H1 (cell line): ENCODE data around the gene HTR2A. TPM values are rescaled to one million over a fixed set of nuclear protein-coding genes. Genes with fewer than 3 reads are reported as not detected.

Source experiments
- ASH2L ChIP-seq: fragments of 200-600, 300-600 bp; sonication (generic); IDR thresholded peaks from one replicate; pipeline ENCODE4 v1.7.1; 2017; ENCODE audit warnings: low read length
- CBX8 ChIP-seq: fragments of 300-800, 300-1000 bp; sonication (generic); IDR thresholded peaks from 2 replicates; pipeline ENCODE4 v1.7.1; 2016; ENCODE audit warnings: low read depth, low read length, borderline replicate concordance
- EP300 ChIP-seq, 2 experiments: IDR thresholded peaks; 1 replicate in 1 of 2; 2 replicates in 1 of 2; pipeline ENCODE4 v1.6.1; 2011 to 2012; ENCODE audit warnings: low read depth in 2 of 2, low read length in 2 of 2, mild to moderate bottlenecking in 2 of 2, borderline replicate concordance in 1 of 2, inconsistent platforms in 1 of 2, moderate library complexity in 1 of 2
- RXRA ChIP-seq: IDR thresholded peaks from 2 replicates; pipeline ENCODE4 v1.6.1; 2011; ENCODE audit warnings: low read depth, mild to moderate bottlenecking, low read length, moderate library complexity; ENCODE audit not compliant: insufficient read depth
- polyA plus RNA-seq, 7 experiments: library from polyadenylated mRNA; depleted of rRNA in 3 of 7; stranded (reverse) in 5 of 7; unstranded in 2 of 7; fragments of >200 nt in 5 of 7; fragments of 200-250 nt in 2 of 7; gene quantifications; 1 replicate in 5 of 7; 2 replicates in 1 of 7; 4 replicates in 1 of 7; pipeline versions ENCODE4 v1.2.1 to v1.2.3, GENCODE V29; 2011 to 2013; ENCODE audit warnings: missing spikeins in 2 of 7, mixed read lengths in 2 of 7
- total RNA-seq: library from RNA; stranded (reverse); fragmentation: NEBNext Ultra II Directional; extraction: Animal tissue kit (Norgen Biotek cat#: 25700); gene quantifications from 2 replicates; pipeline ENCODE4 v1.2.1, GENCODE V29; 2021

HTR2A gene
- total and polyA plus RNA-seq, 2 of the 8 experiments (the other 6 are each of a cell fraction or from before 2014, with no cell fraction given) = not detected

DNA sequence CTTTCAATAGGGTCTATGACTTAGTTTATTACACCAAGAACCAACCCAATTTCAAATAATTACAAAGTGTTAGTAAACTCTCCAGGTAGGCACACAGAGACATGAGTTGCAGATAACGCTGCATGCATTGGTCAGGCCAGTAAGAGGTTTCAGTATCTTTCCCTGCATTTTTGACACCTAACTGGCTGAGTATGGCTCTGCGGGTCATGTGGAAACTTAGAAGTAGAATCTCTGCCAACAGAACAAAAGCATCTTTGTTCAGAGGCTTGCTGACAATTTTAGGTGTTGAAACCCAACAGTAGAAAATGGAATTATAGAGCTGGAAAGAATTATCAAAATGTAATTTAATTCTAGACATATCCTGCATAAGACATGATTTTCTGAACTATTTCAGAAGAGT lies 25.3 kb downstream of the HTR2A start (continued):
- no peak for TF ChIP-seq RXRA
- no peak for TF ChIP-seq EP300 (IDR thresholded peaks at IDR 0.05; ENCODE audit: borderline replicate concordance in 1 of 2, low read depth in 2 of 2, low read length in 2 of 2)
- TF ChIP-seq CBX8 = no peak
- TF ChIP-seq ASH2L = no peak
